Activated gamma-delta T cell treated with anti-CD3 and anti-CD28 coated beads, Interleukin-2, amount 50 U/mL, for 16 hours (primary cell): ENCODE data around the gene BCR.
A peak's percentile ranks its signal among the peaks of the same experiment; 100 is the strongest.

Experiments used
- DNase-seq: peaks from one replicate; pipeline ENCODE4 v3.0.0-alpha.2; 2020; ENCODE audit warnings: low read depth

The BCR gene

DNA sequence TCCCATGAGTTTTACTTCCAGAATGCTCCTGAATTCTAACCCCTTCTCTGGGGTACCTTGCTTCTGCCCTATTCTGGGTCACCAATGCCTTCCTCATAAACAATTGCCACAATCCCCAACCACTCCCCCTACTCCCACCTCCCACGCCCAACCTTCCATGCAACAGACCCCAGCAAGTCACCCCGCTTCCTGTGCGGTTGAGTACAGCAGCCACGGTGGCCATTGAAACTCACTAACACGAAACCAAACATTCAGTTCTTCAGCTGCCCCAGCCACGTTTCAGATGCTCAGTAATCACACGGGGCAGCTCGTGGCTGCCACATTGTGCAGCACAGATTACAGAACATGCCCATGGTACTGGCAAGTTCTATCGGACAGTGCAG lies 3.7 kb upstream of the BCR start:
- DNase-seq: no peak

GRCh38 chr22:23177197-23177596 lies 3.1 kb upstream of the BCR start:
- DNase-seq: no peak

- peak; percentile 50 for DNase-seq
These were observed 1.6 kb upstream of the BCR start for GRCh38 chr22:23178512-23179254.

DNA sequence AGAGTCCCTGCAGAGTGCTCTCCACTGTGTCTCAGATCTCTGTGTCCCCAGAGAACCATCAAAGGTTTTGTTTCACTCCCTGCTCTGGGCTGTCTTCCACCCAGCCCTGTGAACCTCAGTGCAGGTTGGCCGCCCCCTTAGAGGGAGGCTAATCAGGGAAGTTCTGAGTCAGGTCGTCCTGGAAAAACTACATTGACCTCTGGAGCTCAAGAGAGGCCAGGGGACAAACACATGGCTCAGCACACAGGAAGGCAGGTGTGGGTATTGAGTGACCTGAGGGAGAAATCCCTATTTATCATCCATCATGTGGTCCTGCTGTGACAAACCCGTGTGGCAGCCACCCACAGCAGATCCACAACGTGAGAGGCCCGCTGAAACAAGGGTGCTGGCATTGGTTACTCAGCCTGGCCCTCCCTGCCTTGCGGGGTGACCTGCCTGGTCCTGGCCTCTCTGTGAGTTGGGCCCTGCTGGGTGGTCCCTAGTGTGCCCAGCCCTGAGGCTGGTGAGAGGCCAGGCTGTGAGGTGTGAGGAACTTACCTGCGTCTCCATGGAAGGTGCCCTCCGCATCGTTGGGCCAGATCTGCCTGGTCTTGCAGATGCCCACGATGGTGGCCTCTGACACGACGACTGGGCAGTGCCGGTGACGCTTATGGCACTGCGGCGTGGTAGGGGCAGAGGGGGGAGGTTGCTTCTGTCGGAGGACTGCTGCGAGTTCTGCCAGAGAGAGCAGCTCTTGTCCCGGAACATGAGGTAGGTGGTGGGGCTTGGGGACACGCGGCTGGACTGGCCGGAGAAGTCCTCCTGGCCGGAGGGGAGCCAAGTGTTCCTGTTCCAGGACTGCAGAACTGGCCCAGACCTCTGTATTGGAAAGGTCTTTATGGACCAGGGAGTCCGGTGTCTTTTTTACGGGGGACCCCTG lies 669 bp upstream of the BCR start:
- DNase-seq: no peak

DNA sequence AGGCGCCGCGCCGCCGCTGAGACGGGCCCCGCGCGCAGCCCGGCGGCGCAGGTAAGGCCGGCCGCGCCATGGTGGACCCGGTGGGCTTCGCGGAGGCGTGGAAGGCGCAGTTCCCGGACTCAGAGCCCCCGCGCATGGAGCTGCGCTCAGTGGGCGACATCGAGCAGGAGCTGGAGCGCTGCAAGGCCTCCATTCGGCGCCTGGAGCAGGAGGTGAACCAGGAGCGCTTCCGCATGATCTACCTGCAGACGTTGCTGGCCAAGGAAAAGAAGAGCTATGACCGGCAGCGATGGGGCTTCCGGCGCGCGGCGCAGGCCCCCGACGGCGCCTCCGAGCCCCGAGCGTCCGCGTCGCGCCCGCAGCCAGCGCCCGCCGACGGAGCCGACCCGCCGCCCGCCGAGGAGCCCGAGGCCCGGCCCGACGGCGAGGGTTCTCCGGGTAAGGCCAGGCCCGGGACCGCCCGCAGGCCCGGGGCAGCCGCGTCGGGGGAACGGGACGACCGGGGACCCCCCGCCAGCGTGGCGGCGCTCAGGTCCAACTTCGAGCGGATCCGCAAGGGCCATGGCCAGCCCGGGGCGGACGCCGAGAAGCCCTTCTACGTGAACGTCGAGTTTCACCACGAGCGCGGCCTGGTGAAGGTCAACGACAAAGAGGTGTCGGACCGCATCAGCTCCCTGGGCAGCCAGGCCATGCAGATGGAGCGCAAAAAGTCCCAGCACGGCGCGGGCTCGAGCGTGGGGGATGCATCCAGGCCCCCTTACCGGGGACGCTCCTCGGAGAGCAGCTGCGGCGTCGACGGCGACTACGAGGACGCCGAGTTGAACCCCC lies 798 bp downstream of the BCR start:
- DNase-seq: no peak

GRCh38 chr22:23181721-23182308 lies 1.5 kb downstream of the BCR start:
- no peak for DNase-seq

DNA sequence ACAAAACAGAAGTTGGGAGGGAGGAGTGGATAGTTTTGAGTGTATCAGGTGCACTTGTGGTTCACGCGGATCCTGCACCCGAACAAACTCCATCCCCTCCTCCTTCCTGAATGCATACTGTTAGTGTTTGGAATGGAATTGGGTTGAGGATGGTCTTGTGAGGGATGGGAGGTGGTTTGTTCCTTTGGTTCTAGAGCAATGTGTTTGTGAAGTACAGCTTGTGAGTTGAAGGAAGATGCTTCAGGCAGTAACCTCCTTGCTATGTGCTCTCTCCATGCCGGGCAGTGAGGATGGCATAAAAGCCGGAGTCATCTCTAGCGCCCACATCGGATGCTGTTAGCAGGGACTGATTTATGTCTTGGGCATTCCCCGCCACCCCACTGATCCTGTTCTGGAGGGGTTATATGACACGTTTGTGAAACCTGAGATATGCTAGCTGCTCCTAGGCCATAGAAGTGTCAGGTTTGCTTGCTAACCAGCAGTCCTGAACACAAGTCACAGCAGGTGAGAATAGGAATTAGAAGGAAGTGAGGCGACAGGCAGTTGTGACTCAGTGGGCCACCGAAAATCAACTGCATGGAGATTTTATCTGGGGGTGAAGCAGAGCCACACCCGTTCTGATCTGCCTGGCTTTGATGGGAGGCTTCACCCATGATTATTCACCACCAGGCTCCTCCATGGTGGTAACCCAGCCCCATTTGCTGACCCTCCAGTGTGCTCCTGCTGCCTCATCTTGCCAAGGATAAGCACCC lies 2.2 kb downstream of the BCR start:
- DNase-seq: no peak

GRCh38 chr22:23183061-23183698 lies 2.9 kb downstream of the BCR start:
- DNase-seq: no peak

- no peak for DNase-seq
These were observed 3.9 kb downstream of the BCR start for GRCh38 chr22:23184100-23184763.

GRCh38 chr22:23184764-23185113 lies 4.4 kb downstream of the BCR start:
- DNase-seq: no peak

DNA sequence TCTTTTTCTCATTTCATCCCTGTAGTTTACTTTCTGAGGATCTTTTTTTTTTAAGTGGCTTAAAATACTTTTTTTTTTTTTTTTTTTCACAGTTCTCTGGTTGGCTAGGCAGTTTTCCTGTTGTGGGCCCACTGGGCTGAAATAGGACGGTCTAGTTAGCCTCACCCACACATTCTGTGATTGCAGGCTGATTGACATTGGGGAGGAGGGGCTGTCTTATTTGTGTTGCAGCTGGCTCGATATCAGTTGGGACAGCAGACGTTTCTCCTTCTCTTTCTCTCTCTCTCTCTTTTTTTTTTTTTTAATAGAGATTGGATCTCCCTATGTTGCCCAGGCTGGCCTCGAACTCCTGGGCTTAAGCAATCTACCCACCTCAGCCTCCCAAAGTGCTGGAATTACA lies 6.9 kb downstream of the BCR start:
- DNase-seq: no peak

- no peak for DNase-seq
These were observed 7.8 kb downstream of the BCR start for GRCh38 chr22:23187871-23188700.

DNA sequence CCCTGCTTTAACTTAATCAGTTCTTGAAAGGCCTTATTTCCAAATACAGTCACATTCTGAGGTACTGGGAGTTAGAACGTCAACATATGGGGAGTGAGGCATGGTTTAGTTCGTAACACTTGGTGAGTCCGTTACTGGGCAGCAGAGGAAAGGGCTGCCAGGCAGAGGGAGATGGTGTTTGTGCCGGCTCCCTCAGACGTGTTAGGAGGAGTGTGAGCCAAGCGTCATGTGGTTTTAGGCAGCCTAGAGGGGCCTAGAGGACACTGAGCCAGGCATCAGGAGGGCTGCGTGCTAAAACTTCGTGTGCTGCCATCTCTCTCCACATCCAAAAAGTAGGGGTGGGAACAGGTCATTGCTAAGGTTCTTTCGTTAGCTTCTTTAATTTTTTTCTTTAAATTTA lies 10.2 kb downstream of the BCR start:
- no peak for DNase-seq

DNA sequence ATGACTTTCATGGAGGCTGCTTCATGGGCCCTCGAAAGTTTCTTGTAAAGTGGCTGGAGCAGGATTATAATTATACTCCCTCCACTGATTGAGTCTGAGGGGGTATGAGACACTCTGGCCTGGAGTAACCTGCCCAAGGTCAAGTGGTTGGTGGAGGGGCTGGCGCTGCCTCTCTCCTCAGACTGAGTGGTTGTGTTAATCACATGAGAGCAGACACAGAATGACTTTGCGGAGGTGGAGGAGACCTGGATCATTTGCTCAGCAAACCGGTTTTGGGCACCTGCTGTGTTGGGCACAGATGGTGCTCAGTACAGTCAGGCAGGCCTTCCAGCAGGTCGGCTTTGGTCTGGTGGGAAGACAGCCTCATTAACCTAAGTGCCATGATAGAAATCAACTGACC lies 11.8 kb downstream of the BCR start:
- DNase-seq: no peak

DNA sequence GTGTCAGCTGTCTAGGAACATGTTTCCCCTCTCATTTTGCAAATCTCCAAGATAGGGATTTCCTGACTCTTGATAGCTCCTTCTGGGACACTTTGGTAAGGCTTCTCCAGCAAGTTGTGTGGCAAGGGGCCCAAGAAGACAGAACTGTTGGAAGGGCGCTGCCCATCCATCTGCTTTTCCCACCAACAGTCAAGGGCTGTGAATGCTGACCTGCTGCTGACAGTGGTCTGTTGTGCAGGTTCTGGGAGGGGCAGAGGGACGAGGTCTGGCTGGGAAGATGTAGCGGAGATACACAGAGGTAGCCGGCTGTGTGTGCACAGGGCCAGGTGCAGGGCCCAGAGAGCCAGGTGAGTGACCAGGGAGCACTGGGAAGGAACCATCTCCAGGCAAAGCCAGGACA lies 12.2 kb downstream of the BCR start:
- DNase-seq: no peak

DNA sequence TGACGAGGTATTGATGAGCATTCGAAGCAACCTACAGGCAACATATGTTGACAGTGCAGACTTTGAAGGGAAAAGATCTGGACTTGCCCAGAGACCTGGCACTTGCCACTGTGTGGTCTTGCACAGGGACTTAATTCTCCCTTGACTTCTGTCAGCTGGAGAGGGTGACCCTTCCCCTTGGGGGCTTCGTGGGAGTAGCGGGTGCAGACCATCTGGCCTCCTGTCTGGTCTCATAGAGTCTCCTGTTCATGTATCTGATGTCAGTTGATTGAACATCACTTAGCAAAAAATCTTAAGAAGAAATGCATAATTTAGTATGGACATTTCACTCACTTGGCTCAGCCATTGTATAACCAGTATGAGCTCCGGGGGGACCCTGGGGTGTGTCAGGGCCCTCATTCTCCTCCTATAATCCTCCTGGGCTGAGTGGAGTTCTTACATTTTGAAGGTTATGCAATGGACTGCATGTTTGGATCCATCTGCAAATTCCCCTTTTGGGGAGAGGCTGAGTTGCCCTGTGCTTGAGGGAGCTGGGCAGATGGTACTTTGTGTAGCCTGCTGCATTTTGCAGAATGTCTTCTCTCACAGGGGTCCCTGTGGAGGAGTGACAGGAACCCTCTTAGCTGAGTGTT lies 13.0 kb downstream of the BCR start:
- no peak for DNase-seq

GRCh38 chr22:23193882-23194281 lies 13.6 kb downstream of the BCR start:
- DNase-seq: no peak

- no peak for DNase-seq
These were observed 15.9 kb downstream of the BCR start for GRCh38 chr22:23196165-23196564.

- DNase-seq: no peak
These were observed 17.5 kb downstream of the BCR start for GRCh38 chr22:23197836-23198235.
